ENCODE data around the gene HOXB5.

GRCh38 chr17:48584223-48584741, 9.3 kb downstream of the HOXB5 start:
- TF ChIP-seq CTCF (IDR thresholded peaks at IDR 0.05) (no peak), POLR2A (IDR thresholded peaks at IDR 0.05) (no peak)
